Right forelimb (tissue), 1 donor: ENCODE measurements around the gene DYSF.

Experiments
- DNase-seq: peaks from one replicate; pipeline ENCODE4 v3.0.0-alpha.2; 2018

The DYSF gene

DNA sequence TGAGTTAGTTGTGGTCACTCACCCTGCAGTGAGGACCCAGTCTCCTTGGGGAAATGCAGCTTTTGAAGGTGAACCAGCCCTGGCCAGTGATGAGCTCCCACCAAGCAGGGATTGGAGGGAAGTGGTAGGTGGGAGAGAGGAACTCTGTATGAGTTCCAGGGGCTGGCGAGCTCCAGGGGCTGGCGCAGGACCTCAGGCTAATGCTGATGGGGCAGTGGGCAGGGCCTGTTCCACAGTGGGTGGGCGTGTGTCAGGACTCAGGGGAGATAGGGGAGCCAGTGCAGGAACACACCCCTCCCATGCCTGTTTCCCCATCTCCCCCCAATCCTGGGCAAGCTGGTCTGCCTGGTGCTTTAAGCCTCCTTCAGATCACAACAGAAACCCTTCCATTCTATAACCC, 208.4 kb downstream of the DYSF start:
- no peak for DNase-seq

DNA sequence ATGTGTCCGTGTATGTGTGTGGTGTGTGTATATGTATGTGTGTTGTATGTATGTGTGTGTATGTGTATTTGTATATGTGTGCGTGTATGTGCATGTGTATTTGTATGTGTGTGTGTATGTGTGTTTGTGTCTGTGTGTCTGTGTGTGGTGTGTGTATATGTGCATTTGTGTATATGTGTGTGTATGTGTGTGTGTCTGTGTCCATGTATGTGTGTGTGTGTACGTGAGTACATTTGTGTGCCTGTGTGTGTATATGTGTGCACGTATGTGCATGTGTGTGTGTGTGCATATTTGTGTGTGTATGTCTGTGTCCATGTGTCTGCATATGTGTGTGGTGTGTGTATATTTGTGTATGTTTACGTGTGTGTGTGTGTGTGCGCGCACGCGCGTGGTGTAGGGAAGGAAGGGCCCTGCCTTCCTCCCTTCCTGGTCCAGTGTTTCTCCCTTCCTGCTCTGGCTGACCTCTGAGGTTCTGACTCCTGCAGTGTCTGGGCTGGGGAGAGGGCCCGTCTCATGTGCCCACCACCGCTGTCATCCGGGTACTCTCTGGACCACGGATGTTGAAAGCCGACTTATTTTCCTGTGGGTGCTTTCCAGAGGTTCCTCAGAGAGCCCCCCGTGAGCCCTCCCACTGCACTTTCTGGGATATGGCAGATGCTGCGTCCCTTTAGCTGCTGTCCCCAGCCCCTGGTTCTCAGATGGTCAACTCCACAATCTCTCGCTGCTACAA, 209.5 kb downstream of the DYSF start:
- no peak for DNase-seq

DNA sequence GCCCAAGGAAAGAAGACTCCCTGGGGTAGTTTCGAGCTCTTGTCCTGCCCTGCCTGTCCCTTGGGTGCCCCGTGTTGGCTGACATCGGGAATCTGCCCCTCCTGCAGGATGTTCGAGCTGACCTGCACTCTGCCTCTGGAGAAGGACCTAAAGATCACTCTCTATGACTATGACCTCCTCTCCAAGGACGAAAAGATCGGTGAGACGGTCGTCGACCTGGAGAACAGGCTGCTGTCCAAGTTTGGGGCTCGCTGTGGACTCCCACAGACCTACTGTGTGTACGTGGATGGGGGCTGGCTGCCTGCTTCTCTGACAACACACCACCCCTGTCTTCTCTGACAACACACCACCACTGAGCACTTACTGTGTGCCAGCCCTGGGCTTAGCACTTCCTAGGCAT, 210.8 kb downstream of the DYSF start:
- DNase-seq = no peak

DNA sequence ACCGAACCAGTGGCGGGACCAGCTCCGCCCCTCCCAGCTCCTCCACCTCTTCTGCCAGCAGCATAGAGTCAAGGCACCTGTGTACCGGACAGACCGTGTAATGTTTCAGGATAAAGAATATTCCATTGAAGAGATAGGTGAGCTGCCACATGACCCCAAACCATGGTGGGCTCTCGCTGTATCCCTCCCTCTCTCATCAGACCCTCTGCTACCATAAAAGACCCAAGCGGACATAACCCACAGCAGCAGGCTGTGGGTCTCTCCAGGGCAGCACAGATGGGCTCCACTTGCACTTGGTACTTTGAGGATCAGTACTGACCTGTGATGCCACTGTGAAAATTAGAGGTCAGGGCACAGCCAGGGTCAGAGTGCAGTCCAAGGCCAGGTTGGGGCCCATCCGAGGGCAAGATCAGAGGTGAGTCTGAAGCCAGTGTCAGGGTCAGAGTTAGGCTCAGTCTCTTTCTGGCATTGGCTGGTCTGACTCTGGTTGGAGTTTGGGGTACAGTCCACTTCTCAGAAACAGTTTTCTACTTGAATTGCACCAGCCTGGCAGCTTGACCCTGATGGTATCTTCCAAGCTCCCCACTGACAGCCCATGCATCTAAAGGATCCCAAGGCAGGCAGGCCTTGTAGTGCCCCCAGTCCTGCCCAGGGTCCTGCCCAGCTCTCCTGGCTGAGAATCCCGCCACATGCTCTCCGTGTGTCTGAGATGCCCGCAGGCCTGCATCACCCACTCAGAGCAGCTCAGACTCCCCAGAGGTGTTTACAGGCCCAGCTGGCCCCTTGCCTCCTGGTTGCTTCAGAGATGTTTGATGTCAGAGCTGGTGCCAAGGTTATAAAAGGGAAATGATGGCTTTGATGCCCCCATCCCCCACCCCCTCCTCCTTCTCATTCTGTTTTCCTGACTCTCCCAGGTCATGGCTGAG, 212.1 kb downstream of the DYSF start:
- DNase-seq = peak; percentile 30

DNA sequence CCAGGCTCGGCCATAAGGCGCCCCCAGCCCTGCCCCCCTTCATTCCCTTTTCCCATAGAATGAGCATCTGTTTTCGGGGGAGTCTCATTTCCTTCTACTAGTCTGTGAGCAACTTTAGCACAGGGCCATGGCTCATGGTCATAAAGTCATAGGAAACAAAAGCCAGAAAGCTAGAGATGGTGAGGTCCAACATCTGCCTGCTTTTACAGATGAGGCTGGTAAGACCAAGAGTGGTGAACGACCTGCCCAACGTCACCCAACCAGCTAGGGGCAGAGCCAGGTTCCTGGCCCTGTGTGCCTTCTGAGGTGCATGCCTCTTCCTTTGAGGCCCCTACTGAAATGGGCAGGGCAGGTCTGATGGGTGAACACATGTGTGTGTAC, 212.7 kb downstream of the DYSF start:
- peak; percentile 26 for DNase-seq

DNA sequence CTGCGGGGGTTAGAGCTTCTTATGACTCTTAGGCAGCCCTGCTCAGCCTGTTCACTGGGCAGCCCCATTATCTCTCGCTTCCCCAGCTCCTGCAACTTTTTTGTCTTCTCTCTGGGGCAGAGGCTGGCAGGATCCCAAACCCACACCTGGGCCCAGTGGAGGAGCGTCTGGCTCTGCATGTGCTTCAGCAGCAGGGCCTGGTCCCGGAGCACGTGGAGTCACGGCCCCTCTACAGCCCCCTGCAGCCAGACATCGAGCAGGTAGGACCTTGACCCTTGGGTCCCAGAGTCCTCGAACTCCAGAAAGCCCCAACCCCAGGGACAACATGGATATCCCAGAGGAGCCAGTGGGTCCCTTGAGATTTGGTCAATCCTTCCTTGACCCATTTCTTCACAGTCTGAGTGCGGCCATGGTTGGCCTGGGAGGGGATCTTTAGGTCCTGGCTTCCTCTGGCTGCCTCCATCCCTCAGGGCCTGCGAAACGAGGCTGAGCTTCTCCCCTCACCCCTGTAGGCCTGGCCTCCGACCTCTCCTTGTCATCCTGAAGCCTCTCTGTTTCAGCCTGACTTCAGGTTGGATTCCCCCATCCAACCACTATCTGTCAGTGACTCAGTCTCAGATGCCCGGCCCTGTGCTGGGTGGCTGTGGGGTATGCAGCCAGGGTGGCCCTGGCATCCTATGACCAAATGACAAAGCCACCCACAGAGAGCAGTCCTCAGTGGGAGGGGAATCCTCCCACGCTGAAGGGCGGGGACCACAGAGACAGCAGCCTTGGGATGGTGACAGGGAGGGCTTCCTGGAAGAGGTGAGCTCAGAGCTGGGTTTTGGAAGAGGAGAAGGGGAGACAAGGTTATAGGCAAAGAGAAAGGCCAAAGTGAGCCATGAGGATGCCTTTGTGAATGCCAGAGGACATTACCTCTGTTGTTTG, 214.2 kb downstream of the DYSF start:
- DNase-seq = peak; percentile 34

DNA sequence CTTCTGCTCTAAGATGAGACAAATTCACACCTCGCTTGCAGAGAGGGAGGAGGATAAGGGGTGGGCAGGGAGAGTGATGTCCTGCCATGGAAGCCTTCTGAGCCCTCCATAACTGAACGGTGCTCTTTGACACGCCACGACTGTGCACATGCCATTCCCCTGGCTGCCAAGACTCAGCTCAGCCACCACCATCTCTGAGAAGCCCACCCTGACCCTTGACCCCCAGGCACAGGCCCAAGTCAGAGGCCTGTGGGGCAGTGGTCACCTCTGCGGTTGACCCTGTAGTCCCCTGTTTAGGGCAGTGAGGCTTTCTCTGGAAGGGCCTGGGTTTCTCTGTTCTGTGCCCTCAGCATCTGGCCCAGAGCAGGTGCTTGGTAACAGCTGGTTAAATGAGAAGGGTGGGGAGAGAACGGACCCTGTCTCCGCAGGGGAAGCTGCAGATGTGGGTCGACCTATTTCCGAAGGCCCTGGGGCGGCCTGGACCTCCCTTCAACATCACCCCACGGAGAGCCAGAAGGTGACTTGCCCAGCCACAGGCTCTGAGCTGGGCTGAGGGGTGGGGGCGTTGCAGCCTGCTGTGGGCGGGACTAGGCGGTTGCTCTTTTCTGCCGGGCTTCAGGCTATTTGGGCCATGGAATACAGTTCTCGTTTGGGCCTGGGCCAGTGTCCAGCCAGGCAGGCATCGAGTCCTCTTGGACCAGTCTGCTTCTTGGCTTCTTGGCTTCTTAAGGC, 215.1 kb downstream of the DYSF start:
- peak; percentile 32 for DNase-seq

DNA sequence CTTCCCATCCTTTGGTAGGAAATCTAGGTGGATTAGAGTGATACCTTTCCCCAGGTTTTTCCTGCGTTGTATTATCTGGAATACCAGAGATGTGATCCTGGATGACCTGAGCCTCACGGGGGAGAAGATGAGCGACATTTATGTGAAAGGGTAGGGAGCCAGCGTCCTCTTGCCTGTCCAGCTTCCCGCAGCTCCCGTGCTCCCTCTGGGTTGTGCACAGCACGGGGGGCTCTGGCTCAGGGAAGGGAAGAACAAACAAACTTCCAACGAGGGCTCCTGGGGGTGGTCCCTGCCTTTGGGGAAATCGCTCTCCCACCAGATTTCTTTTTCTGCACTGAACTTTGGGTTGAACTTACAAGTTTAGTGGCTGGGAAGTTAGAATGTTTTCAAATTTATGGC, 215.7 kb downstream of the DYSF start:
- DNase-seq = peak; percentile 23

DNA sequence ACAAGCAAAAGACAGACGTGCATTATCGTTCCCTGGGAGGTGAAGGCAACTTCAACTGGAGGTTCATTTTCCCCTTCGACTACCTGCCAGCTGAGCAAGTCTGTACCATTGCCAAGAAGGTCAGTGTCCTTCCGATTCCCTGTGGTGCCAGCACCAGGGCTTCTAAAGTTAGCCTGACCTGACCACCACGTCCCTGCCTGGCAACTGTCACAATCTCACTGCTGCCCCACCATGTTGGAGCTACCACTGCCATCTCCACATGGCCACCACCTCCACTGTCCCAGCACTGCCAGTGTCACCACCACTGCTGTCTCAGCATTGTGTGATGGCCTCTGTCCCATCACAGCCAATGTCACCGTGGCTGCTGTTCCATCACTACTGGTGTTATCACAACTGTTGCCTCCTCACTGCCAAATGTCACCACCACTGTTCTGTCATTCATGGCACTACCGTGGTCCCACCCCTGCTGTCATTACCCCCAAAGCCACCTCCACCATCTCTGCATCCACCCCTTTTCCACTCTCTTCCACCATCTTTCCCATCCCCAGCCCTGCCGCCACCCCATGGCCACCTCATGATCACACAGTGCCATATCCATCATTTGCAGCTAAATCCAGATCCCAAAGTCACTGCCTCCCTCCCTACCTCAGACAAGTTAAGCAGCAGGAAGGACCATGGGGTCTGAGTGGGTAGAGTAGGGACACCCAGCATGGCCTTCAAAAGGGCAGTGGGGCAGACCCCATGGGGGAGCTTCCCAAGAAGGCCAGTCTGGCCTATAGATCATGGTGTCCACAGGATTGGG, 216.5 kb downstream of the DYSF start:
- peak; percentile 13 for DNase-seq

DNA sequence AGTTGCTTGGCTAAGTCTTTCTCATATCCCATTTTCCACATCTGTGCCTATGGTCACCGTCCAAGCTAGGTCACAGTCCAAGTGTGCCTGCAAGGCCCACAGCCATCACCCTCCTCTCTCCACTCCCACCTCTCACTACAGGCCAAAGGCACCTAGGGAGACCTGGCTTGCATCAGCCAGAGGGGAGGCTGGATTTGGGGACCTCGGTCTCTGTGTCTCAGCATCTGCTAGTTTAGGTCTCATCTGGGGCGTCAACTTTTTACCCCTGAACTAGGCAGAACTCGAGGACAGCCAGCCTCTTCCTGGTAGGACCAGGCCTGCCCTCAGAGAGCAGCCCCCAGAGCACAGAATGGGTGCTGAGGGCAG, 217.1 kb downstream of the DYSF start:
- peak; percentile 17 for DNase-seq

DNA sequence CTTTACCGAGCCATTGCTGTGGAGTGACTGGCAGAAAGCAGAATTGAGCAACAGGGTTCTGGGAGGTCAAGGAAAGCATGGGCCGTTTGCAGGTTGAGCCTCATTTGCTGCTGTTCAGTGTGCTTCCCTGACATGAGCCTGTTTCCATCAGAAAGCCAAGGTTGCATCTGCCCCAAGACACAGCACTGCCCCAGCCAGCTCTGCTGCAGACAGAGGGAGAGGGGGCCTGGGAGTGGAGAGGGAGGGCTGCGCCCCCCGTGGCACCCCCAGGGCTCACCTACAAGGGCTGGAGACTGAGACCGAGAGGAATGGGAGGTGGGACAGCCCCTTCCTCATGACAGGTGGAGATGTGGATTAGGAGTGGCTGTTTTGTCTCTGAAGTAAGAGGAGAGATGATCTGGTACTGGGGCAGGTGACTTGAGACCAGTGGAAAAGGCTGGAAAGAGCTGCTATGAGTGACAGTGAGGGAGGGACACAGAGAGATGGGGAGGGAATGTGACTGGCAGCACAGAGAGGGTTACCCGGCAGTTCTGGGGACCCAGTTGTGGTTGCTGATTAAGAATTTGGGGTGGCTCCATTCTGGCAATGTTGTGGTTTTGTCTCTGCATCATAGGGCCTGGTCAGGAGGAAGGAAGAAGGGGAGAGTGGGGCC, 218.0 kb downstream of the DYSF start:
- DNase-seq = no peak

DNA sequence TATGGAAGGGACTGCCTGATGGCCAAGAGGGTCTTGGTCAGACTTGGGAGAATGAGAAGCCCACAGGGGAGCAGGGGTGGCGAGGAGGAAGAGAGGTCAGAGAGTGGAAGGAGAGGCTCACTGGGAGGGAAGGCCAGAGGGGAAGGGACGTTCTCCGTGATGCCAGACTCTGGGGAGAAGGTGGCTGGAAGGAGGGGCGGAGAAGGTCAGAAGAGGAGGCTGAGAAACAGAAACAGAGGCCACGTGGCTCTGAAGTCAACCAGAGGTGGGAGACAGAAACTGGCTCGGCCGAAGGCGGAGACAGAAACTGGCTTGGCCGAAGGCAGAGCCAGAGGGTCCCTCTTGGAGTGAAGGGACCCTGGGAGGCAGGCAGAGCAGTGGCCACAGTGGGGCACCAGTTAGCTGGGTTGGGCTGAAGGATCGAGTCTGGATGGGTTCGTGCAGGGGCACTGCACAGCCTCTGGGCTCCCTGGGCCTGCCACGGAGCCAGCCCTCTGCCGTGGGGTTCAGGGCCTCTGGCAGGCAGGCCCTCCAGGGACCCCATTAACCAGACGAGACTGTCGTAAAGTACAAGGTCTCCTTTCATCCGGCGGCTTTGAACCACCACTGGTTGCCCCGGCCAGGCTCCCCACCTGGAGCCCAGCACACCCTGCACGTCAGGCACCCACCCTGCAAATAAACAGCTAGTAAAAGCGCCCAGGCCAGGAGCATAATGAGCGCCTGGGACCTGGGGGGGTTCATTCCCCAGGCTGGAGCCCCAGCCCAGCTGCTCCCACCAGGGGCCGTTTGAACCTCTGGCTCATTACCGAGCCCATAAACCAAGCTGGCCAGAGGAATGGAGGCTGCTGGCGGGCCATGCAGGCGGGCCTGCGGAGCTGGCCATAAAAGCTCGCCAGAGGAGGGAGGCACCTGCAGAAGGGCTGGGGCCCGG, 218.8 kb downstream of the DYSF start:
- peak; percentile 41 for DNase-seq

DNA sequence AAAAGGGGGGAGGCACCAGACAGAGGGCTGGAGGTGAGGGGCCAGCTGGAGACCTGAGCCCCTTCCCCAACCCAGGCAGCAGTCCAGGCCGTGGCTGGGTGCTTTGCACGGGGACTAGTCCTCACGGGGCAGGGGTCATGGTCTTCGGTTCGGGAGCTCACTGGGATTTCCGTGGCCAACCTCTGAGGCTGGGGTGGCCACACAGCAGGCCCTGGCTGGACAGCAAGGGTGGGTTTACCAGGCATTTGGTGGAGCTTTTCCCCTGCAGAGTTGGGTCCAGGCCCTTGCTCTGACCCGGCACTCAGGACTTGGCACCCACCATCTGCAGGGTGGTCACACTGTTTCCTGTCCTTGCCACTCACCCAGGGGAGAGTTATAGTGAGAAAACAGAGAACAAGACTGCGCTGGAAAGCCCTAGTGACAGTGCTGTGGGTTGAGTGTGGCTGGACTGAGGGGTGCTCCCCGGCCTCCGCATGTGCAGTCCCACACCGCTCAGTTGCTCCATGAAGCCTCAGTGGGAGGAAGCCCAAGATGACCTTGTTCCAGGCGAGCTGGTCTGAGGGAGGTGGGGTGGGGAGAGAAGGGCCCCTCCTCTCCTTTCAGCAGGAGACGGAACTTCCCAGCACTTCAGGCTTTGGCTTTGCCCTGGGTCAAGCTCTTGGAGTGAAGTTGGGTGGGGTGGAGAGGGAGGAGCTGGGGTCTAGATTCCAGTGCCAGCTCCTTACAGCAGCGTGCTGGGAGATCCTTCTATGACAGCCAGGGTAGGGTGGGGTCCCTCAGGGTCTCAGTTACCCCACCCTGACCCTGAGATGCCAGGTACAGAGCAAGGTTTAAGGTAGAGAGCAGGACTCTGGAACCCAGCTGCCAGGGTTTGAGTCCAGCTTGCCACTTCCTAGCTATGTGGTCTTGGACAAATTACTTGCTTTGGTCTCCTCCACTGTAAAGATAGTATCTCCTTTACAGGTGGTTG, 219.8 kb downstream of the DYSF start:
- DNase-seq = peak; percentile 45

DNA sequence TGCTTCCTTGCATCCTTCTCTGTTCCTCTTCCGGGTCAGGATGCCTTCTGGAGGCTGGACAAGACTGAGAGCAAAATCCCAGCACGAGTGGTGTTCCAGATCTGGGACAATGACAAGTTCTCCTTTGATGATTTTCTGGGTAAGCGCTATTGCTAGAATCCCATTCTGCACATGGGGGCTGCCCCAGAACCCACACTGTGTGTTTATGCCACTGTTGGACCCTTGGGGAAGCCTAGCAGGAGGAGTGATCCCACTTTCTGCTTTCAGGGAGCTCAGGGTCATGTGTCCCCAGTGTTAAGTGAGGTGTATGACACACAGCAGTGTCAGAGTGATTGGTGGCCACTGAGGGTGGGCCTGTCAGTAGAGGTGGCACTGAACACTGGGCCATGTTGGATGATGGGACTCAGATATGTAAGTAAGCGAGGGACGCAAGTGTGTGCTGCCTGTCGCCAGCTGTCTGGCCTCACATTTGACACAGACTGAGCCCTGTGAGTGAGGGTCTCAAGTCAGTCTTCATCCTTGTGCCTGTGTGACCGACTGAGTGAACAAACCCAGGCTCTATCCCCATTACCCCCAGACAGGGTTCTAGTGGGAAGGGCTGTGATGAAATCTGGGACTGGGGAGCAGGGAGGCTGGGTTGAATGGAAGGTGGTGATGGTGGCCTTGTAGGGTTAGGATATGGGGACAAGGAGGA, 220.9 kb downstream of the DYSF start:
- peak; percentile 19 for DNase-seq

DNA sequence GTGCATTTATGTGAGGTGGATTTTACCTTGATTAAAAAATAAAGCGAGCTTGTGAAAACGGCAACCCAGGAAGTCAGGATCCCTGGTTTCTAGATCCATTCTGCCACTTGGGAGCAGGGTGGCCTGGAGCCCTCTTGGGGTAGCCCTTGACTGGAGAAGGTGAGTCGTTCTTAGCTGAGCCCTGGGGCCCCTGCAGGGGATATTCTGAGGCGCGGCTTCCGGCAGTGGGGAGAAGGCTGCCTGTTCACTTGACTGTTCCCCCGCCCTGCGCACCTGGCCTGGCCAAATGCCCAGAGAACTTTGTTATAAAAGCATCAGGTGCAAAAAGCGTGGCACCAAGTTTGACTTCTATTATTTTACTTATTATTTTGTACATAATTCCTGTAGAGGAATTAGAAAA, 221.9 kb downstream of the DYSF start:
- DNase-seq = no peak

DNA sequence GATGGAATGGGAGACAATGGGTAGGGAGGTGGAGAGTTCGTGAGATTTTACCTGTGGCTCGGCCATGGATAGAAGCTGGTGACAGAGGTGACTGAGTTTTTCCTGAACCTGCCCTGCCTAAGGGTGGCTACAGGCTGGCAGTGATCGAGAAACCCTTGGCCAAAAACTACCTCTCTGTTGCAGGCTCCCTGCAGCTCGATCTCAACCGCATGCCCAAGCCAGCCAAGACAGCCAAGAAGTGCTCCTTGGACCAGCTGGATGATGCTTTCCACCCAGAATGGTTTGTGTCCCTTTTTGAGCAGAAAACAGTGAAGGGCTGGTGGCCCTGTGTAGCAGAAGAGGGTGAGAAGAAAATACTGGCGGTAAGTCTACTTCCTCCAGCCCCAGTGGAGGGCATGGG, 225.5 kb downstream of the DYSF start:
- DNase-seq = no peak

DNA sequence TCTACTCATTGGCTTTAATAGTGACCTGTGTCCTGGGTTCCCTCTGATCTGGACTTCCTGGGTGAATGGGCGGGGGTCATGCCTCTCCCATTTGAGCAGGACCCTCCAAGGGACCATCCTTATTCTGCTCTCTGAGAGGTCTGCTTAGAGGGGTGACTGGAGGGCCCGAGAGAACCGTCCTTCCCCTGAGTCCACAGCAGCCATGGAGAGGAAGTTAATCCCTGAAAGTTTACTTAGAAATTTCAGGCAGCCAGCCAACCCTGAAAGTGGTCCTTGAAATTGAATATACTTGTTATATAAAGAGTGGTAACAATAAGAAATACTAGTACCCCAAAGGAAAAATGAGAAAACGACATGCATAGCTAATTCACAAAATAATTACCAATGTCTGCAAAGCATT, 226.1 kb downstream of the DYSF start:
- peak; percentile 35 for DNase-seq

DNA sequence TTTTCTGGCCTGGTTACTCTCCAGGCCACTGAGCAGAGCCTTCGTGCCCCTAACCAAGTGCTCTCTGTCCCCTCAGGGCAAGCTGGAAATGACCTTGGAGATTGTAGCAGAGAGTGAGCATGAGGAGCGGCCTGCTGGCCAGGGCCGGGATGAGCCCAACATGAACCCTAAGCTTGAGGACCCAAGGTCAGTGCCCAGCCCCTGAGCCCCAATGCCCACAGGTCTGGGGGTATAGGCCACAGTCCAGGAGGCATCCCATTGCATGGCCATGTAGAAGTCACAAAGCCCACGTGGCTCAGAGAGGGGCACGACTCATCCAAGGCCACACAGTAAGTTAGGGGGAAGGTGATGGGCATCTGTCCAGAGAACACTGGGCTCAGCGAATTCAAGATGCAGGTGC, 227.6 kb downstream of the DYSF start:
- no peak for DNase-seq
